Right atrium auricular region (tissue), 2 donors: ENCODE measurements around the gene TNS3. TPM values are rescaled to one million over a fixed set of nuclear protein-coding genes. Genes with fewer than 3 reads are reported as not detected.

Source experiments
- DNase-seq: peaks from one replicate; pipeline ENCODE4 v3.0.0-alpha.2; 2019; ENCODE audit warnings: low spot score
- H3K27ac ChIP-seq, 2 donors: fragments of 200-600 bp; sonication (generic); 1 replicate in 1 of 2; 2 replicates in 1 of 2; pipeline ENCODE4 v1.5.1; 2016 to 2019
- H3K27me3 ChIP-seq, 2 donors: fragments of 200-600 bp; sonication (generic); one replicate each; pipeline versions ENCODE4 v1.5.1 to v1.6.0; 2017 to 2019
- H3K36me3 ChIP-seq: fragments of 200-600 bp; sonication (generic); one replicate; pipeline ENCODE4 v1.5.1; 2016
- H3K4me1 ChIP-seq, 2 donors: fragments of 200-600 bp; sonication (generic); one replicate each; pipeline versions ENCODE4 v1.5.1 to v1.6.0; 2017 to 2019
- H3K4me3 ChIP-seq, 2 donors: fragments of 200-600 bp; sonication (generic); 1 replicate in 1 of 2; 2 replicates in 1 of 2; pipeline ENCODE4 v1.5.1; 2017 to 2019; ENCODE audit warnings: mild to moderate bottlenecking in 1 of 2, moderate library complexity in 1 of 2
- H3K9me3 ChIP-seq, 2 donors: fragments of 200-600 bp; sonication (generic); one replicate each; pipeline ENCODE4 v1.5.1; 2019
- total RNA-seq, 2 donors: library from RNA; depleted of rRNA; stranded (reverse); fragments of >200 nt; gene quantifications; one replicate each; pipeline ENCODE4 v1.1.0, GENCODE V29; 2016
- TF ChIP-seq, protein P1 (sequence below), 2 donors: fragments of 200-600 bp; sonication (generic); IDR thresholded peaks; one replicate each; pipeline ENCODE4 v1.5.1; 2019; ENCODE audit warnings: antibody characterized with exemption in 2 of 2

Gene TNS3
- total RNA-seq, 2 donors from 2014 or later, result 39.7 to 44.4 TPM

DNA sequence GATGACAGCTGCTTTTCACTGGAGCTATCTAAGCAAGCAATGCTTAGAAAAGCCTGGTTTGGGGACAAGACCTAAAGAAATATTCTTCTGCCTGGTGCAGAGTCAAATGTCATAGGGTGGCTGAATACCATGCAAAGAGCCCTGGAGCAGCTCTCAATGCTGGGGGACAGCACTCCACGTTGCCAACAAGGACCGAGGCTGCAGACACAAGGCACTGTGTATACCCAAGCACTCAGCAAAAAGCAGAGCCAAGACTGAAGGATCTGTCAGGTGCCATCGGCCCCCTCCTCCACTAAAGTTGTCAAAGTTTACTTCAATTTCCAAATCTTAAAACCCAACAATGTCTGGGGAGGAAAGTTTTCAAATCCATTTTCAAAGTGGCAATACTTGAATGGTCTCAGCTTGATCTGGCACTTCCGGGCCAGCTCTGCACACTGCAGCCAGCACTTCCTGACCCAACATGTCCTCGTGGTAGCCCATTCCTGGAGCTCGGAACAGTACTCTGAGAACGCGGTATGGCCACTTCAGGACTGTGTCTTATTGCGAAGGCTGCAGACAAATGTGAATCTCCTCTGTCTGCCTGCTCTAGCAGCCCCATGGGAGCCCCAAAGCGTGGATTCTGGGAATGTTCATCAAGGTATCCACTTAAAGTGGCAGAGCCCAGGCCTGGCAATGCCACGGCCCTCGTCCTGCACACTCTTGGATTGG lies 191.8 kb downstream of the TNS3 start:
- TF ChIP-seq, protein P1, sequence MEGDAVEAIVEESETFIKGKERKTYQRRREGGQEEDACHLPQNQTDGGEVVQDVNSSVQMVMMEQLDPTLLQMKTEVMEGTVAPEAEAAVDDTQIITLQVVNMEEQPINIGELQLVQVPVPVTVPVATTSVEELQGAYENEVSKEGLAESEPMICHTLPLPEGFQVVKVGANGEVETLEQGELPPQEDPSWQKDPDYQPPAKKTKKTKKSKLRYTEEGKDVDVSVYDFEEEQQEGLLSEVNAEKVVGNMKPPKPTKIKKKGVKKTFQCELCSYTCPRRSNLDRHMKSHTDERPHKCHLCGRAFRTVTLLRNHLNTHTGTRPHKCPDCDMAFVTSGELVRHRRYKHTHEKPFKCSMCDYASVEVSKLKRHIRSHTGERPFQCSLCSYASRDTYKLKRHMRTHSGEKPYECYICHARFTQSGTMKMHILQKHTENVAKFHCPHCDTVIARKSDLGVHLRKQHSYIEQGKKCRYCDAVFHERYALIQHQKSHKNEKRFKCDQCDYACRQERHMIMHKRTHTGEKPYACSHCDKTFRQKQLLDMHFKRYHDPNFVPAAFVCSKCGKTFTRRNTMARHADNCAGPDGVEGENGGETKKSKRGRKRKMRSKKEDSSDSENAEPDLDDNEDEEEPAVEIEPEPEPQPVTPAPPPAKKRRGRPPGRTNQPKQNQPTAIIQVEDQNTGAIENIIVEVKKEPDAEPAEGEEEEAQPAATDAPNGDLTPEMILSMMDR (IDR thresholded peaks at IDR 0.05), result no peak
- no peak for DNase-seq
- H3K36me3 ChIP-seq, result peaks cover 11% of the 10 kb centered on the region

DNA sequence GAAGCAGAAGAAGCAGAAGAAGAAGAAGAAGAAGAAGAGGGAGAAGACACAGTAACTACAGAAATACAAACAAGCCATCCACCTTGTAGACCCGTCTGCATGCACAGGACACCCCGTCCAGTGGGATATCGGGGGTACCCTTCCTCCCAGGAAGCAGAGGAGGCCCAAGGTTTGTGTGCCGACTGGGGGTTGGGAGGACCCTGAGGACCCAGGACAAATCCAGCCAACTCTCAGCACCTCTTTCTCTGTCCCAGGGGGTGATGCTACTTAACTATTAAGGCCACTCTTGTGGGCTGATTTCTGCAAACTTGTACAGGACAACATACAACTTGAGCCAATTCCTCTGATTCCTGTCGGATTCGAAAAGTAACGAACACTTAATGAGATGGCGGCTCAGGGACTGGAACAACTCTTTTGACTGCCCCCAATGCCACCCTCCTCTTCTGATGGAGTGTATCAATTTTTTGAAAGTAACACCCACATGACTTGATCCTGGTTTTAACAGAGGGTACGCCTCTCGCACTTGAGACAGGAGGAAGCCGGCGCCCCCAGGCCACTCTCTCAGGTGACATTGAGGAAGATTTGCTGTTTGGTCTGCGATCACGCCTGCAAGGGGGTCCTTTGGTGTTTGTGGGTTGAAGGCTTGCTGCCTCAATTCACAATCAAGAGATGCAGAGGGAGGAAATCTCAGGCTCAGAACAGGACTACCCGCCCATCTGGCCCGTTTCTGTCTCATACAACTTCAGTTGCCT lies 192.6 kb downstream of the TNS3 start:
- no peak overlapping the region for H3K27ac ChIP-seq
- no peak for DNase-seq
- peaks cover 7% of the 10 kb centered on the region for H3K36me3 ChIP-seq
- no peaks in the 10 kb centered on the region for H3K9me3 ChIP-seq
- no peak overlapping the region for H3K4me3 ChIP-seq
- peaks cover 0 to 30% of the 10 kb centered on the region in 2 donors for H3K4me1 ChIP-seq
- H3K27me3 ChIP-seq, result no peaks in the 10 kb centered on the region
- TF ChIP-seq, protein P1 (IDR thresholded peaks at IDR 0.05), result no peak

More for the DNA sequence above, 191.8 kb downstream of the TNS3 start:
- no peak overlapping the region for H3K27ac ChIP-seq
- H3K4me3 ChIP-seq, result no peak overlapping the region
- H3K9me3 ChIP-seq, result no peaks in the 10 kb centered on the region
- no peaks in the 10 kb centered on the region for H3K27me3 ChIP-seq
- H3K4me1 ChIP-seq, result peaks cover 0 to 23% of the 10 kb centered on the region in 2 donors

DNA sequence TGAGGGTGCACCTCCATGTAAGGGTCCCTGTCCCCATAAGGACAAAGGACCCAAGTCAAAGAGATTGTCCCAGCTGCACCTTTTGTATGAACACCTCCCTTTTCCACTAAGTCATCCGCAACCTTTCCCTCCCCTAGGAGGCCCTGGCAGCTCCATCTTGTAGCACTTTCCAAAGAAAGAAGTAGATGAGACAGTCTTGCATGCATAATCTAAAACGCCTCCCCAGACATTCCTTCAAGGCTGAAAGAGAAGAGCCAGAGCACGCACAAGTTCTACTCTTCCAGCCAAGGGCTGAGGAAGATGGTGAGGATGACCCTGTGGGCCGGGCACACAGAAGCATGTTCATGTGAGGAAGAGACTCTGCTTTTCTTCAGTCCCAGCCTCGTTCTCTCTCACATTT lies 194.4 kb downstream of the TNS3 start:
- DNase-seq, result no peak
- H3K27me3 ChIP-seq, result no peaks in the 10 kb centered on the region
- peaks cover 0 to 25% of the 10 kb centered on the region in 2 donors for H3K4me1 ChIP-seq
- H3K27ac ChIP-seq, result no peak overlapping the region
- H3K4me3 ChIP-seq, result no peak overlapping the region
- peaks cover 7% of the 10 kb centered on the region for H3K36me3 ChIP-seq
- no peaks in the 10 kb centered on the region for H3K9me3 ChIP-seq
- TF ChIP-seq, protein P1 (IDR thresholded peaks at IDR 0.05), result no peak

DNA sequence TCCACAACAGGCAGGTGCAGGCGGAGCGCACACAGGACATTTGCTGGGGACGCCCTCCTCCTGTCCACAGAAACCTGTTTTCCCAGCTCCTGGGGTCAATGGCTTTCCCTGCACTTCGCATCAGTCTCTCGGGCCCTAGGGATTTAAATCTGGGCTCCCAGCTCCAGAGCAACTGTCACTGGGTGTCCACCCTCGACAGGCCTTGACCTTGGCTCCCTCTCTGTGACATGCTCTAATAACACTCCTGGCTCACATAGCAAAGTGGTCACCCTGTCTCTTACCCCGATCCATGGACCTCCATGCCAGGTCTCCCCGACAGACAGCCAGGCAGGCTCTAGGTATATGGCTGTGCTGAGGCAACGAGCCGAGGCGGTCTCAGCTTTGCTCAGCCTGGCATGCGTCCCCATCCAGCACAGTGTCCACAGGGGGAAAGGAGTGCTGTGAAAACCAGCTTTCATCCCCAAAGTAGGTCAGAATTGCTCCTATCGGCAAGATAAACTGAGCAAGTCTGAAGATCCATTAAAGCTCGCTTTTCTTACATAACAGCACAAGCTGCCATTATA lies 195.6 kb downstream of the TNS3 start:
- no peaks in the 10 kb centered on the region for H3K27me3 ChIP-seq
- no peak overlapping the region for H3K4me3 ChIP-seq
- peak overlapping the region in 1 of 2 donors; percentile 40 for H3K27ac ChIP-seq
- peaks cover 7% of the 10 kb centered on the region for H3K36me3 ChIP-seq
- peaks cover 0 to 18% of the 10 kb centered on the region in 2 donors for H3K4me1 ChIP-seq
- DNase-seq, result no peak
- H3K9me3 ChIP-seq, result no peaks in the 10 kb centered on the region
- TF ChIP-seq, protein P1 (IDR thresholded peaks at IDR 0.05), result no peak

DNA sequence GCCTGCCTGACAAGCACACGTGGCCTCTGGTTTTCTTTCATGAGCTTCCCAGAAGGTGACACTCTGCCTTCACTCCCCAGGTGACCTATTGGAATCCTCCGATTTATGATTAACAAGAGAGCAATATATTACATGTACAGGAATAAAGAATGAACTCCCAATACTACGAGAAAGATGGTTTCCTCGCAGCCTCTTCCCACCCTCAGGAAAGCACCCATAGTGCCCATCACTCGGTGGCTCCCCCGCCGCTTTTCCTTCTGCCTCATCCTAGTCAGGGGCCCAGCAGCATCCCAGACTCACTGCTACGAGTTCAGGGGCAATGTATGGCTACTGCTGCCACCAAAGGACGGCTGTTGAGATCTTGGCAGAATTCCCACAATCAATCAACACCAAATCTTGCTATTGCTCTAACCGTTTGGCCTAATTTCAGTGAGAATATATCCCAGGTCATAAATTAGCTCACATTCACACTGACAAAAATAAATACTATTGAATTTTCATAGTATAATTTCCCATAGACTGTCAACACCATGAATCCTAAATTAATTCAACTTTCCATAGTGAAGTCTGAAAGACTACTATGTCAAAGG lies 196.3 kb downstream of the TNS3 start:
- H3K4me3 ChIP-seq, result no peak overlapping the region
- H3K36me3 ChIP-seq, result peaks cover 1% of the 10 kb centered on the region
- DNase-seq, result no peak
- peaks cover 0 to 23% of the 10 kb centered on the region in 2 donors for H3K4me1 ChIP-seq
- H3K27ac ChIP-seq, result peak overlapping the region in 1 of 2 donors; percentile 40
- no peaks in the 10 kb centered on the region for H3K9me3 ChIP-seq
- TF ChIP-seq, protein P1 (IDR thresholded peaks at IDR 0.05), result no peak
- no peaks in the 10 kb centered on the region for H3K27me3 ChIP-seq
